GM18498 (cell line): ENCODE data around the gene CCDC102B.
"Not testable (repeated sequence)": the region's sequence is repeated elsewhere in the genome, so short reads cannot be mapped to it uniquely, and the experiment has no call there.

Experiments
- ATAC-seq: cut with Tn5 transposase; IDR thresholded peaks from one replicate; pipeline ENCODE4 v1.9.1; 2021; ENCODE audit warnings: mild to moderate bottlenecking, moderate library complexity; ENCODE audit not compliant: unreplicated experiment

CCDC102B gene

GRCh38 chr18:68897286-68897685 is 99.4 kb downstream of the CCDC102B start:
- ATAC-seq = no peak

- ATAC-seq = no peak
Measured at GRCh38 chr18:68909579-68909978, 111.7 kb downstream of the CCDC102B start.

- no peak for ATAC-seq
Measured at GRCh38 chr18:68915061-68915460, 117.2 kb downstream of the CCDC102B start.

- ATAC-seq = no peak
Measured at GRCh38 chr18:68916734-68917133, 118.9 kb downstream of the CCDC102B start.

- no peak for ATAC-seq
Measured at GRCh38 chr18:68918216-68918615, 120.3 kb downstream of the CCDC102B start.

- no peak for ATAC-seq
Measured at GRCh38 chr18:68919900-68920299, 122.0 kb downstream of the CCDC102B start.

- no peak for ATAC-seq
Measured at GRCh38 chr18:68922392-68922791, 124.5 kb downstream of the CCDC102B start.

GRCh38 chr18:68925268-68925667 is 127.4 kb downstream of the CCDC102B start:
- ATAC-seq = peak; percentile 90

GRCh38 chr18:68928762-68929675 is 131.1 kb downstream of the CCDC102B start:
- no peak for ATAC-seq

GRCh38 chr18:68935686-68936085 is 137.8 kb downstream of the CCDC102B start:
- ATAC-seq = no peak

GRCh38 chr18:68937029-68937599 is 139.2 kb downstream of the CCDC102B start:
- ATAC-seq = peak; percentile 78

- no peak for ATAC-seq
Measured at GRCh38 chr18:68940039-68940438, 142.2 kb downstream of the CCDC102B start.

GRCh38 chr18:68940754-68941153 is 142.9 kb downstream of the CCDC102B start:
- peak; percentile 43 for ATAC-seq

GRCh38 chr18:68942230-68942629 is 144.3 kb downstream of the CCDC102B start:
- ATAC-seq = no peak

GRCh38 chr18:68943861-68944260 is 146.0 kb downstream of the CCDC102B start:
- not testable (repeated sequence) for ATAC-seq

- no peak for ATAC-seq
Measured at GRCh38 chr18:68944330-68944729, 146.4 kb downstream of the CCDC102B start.

- ATAC-seq = no peak
Measured at GRCh38 chr18:68944826-68945225, 146.9 kb downstream of the CCDC102B start.

- no peak for ATAC-seq
Measured at GRCh38 chr18:68948622-68949021, 150.7 kb downstream of the CCDC102B start.

- no peak for ATAC-seq
Measured at GRCh38 chr18:68954738-68955137, 156.9 kb downstream of the CCDC102B start.

- no peak for ATAC-seq
Measured at GRCh38 chr18:68956650-68957049, 158.8 kb downstream of the CCDC102B start.

GRCh38 chr18:68960355-68960754 is 162.5 kb downstream of the CCDC102B start:
- ATAC-seq = no peak

GRCh38 chr18:68962623-68963022 is 164.7 kb downstream of the CCDC102B start:
- no peak for ATAC-seq
